ENCODE results near the gene KRTAP4-11.

DNA sequence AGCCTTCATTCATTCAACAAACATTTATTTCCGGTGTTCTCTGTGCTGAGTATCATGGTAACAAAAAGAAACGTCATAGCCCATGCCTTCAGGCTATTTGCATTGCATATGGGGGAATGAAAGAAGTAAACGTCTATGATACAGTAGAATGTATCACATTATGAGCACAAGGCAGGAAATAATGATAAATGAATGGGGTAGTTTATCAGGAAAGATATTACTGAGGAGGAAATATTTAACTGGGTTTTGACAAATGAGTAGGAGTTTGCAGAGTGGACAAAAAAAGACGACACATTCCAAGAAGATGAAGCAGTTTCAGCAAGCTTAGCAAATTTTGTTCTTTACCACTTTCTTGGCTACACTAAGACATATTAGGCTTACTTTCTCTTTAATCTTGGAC, 35.5 kb downstream of the KRTAP4-11 start:
- TF ChIP-seq CTCF (IDR thresholded peaks at IDR 0.05), result no peak
- no peak for TF ChIP-seq POLR2A (IDR thresholded peaks at IDR 0.05)
